Endothelial cell of umbilical vein (primary cell): ENCODE measurements around the gene TAAR8. TPM values are rescaled to one million over a fixed set of nuclear protein-coding genes. Genes with fewer than 3 reads are reported as not detected.

Source experiments
- BruUV-seq: library from RNA; stranded (reverse); fragments of 400-500 nt; replicated peaks from 2 replicates; lab custom pipeline; 2021; lab: Mats Ljungman, UMichigan
- CTCF ChIA-PET: fragments of 300-600, 350-600 bp; sonication (Branson Sonifier 250); formaldehyde crosslinking; loops from one replicate; lab custom pipeline; 2021; ENCODE audit warnings: antibody characterized with exemption, inconsistent platforms; lab: Charles Lee
- POLR2A ChIA-PET: fragments of 300-600, 350-600 bp; sonication (Branson Sonifier 250); formaldehyde crosslinking; loops from one replicate; lab custom pipeline; 2021; ENCODE audit warnings: antibody characterized with exemption, inconsistent platforms; lab: Charles Lee
- DNase-seq: peaks from one replicate; pipeline ENCODE4 v3.0.0-alpha.2; 2011; ENCODE audit warnings: low read depth, low spot score
- FAIRE-seq: peaks from 2 replicates; lab custom pipeline; 2011; peaks lifted over from hg19 to GRCh38; lab: Jason Lieb, UNC
- H2AFZ ChIP-seq: 2 replicates; pipeline ENCODE4 v1.6.0; 2012; ENCODE audit warnings: low read depth, low read length, control low read depth, inconsistent platforms
- H3K27ac ChIP-seq: 2 replicates; pipeline ENCODE4 v1.5.1; 2011; ENCODE audit warnings: low read depth, mild to moderate bottlenecking, control low read depth, low read length, moderate library complexity; ENCODE audit not compliant: insufficient read depth
- H3K27me3 ChIP-seq, 2 experiments: 2 replicates each; pipeline versions ENCODE4 v1.6.0 to v1.6.1; 2011; ENCODE audit warnings: low read length in 2 of 2, mixed read lengths in 1 of 2; ENCODE audit not compliant: control insufficient read depth in 2 of 2, insufficient read depth in 2 of 2
- H3K36me3 ChIP-seq, 2 experiments: 2 replicates in 1 of 2; 3 replicates in 1 of 2; pipeline ENCODE4 v1.5.1; 2011; ENCODE audit warnings: low read length in 2 of 2, mild to moderate bottlenecking in 1 of 2, moderate library complexity in 1 of 2; ENCODE audit not compliant: control insufficient read depth in 2 of 2, insufficient read depth in 2 of 2; ENCODE audit errors: extremely low read depth in 1 of 2
- H3K4me1 ChIP-seq: 3 replicates; pipeline ENCODE4 v1.5.1; 2011; ENCODE audit warnings: mild to moderate bottlenecking, low read length; ENCODE audit not compliant: control insufficient read depth, insufficient read depth; ENCODE audit errors: extremely low read depth
- H3K4me2 ChIP-seq: 2 replicates; pipeline ENCODE4 v1.6.1; 2011; ENCODE audit warnings: low read length, control low read depth, mixed read lengths; ENCODE audit not compliant: insufficient read depth
- H3K4me3 ChIP-seq, 3 experiments: fragments of 200-600 bp in 1 of 3; sonication (generic), shearing (Covaris generic) in 1 of 3; replicated peaks in 1 of 3; 2 replicates each; pipeline ENCODE4 v1.5.1; 2011 to 2016; ENCODE audit warnings: control low read depth in 3 of 3, low read length in 3 of 3, mild to moderate bottlenecking in 2 of 3, inconsistent platforms in 1 of 3, low read depth in 1 of 3, moderate library complexity in 1 of 3; ENCODE audit not compliant: insufficient read depth in 1 of 3
- H3K79me2 ChIP-seq: 2 replicates; pipeline ENCODE4 v1.6.0; 2012; ENCODE audit warnings: low read length, inconsistent platforms; ENCODE audit not compliant: control insufficient read depth, insufficient read depth
- H3K9ac ChIP-seq: replicated peaks from 2 replicates; pipeline ENCODE3; 2011; ENCODE audit warnings: low read length, control low read depth; ENCODE audit not compliant: insufficient read depth; ENCODE audit errors: extremely low read depth
- H3K9me1 ChIP-seq: replicated peaks from 3 replicates; pipeline ENCODE4 v1.6.0; 2011; ENCODE audit warnings: mild to moderate bottlenecking, low read length; ENCODE audit not compliant: control insufficient read depth, insufficient read depth; ENCODE audit errors: extremely low read depth
- H3K9me3 ChIP-seq: replicated peaks from 2 replicates; pipeline ENCODE4 v1.5.1; 2012; ENCODE audit warnings: low read length, inconsistent platforms; ENCODE audit not compliant: control insufficient read depth, insufficient read depth
- H4K20me1 ChIP-seq: replicated peaks from 2 replicates; pipeline ENCODE3; 2011; ENCODE audit warnings: mild to moderate bottlenecking, low read length; ENCODE audit not compliant: control insufficient read depth, insufficient read depth; ENCODE audit errors: extremely low read depth
- CTCF ChIP-seq, 2 donors: IDR thresholded peaks; 1 replicate in 1 of 2; 2 replicates in 1 of 2; pipeline ENCODE4 v1.5.1; 2011; ENCODE audit warnings: low read length in 2 of 2, mild to moderate bottlenecking in 2 of 2, moderate library complexity in 2 of 2, control low read depth in 1 of 2, inconsistent platforms in 1 of 2, low read depth in 1 of 2; ENCODE audit not compliant: insufficient read depth in 1 of 2; ENCODE audit errors: extremely low read depth in 1 of 2
- EZH2 ChIP-seq: IDR thresholded peaks from 2 replicates; pipeline ENCODE4 v1.6.1; 2012; ENCODE audit warnings: borderline replicate concordance, low read depth, mild to moderate bottlenecking, moderate library complexity, low read length, inconsistent platforms; ENCODE audit not compliant: severe bottlenecking
- FOS ChIP-seq: IDR thresholded peaks from 2 replicates; pipeline ENCODE4 v1.6.1; 2011; ENCODE audit warnings: mild to moderate bottlenecking, low read length, moderate library complexity, borderline replicate concordance; ENCODE audit not compliant: insufficient read depth
- GATA2 ChIP-seq: IDR thresholded peaks from 2 replicates; pipeline ENCODE4 v1.7.0; 2011; ENCODE audit warnings: low read depth, mild to moderate bottlenecking, moderate library complexity, mixed read lengths, low read length; ENCODE audit not compliant: insufficient read length, insufficient read depth
- JUN ChIP-seq: IDR thresholded peaks from 2 replicates; pipeline ENCODE4 v1.6.1; 2011; ENCODE audit warnings: borderline replicate concordance, low read depth; ENCODE audit not compliant: insufficient read length, insufficient read depth
- MAX ChIP-seq: IDR thresholded peaks from 2 replicates; pipeline ENCODE4 v1.6.1; 2011; ENCODE audit not compliant: insufficient read depth, insufficient read length
- MYC ChIP-seq: IDR thresholded peaks from one replicate; pipeline ENCODE4 v1.6.1; 2011; ENCODE audit warnings: mild to moderate bottlenecking, low read depth, low read length
- POLR2A ChIP-seq: IDR thresholded peaks from 2 replicates; pipeline ENCODE4 v1.6.1; 2012; ENCODE audit warnings: low read depth, mild to moderate bottlenecking, control low read depth, low read length
- POLR2AphosphoS5 ChIP-seq: IDR thresholded peaks from 2 replicates; pipeline ENCODE4 v1.6.1; 2012; ENCODE audit warnings: low read depth, mild to moderate bottlenecking, control low read depth, low read length, moderate library complexity; ENCODE audit not compliant: insufficient read depth
- dilution Hi-C: fragments of 300-500 bp; cut with MboI; formaldehyde crosslinking; loops from one replicate; pipeline ENCODE4 v1.15.0; 2019; ENCODE audit warnings: low sequenced_read_pairs; ENCODE audit not compliant: extremely low pct_ligation_motif_present
- intact Hi-C: fragments of 100-400 bp; cut with micrococcal nuclease; formaldehyde crosslinking; loops from one replicate; pipeline ENCODE4 v1.10.0; 2022
- polyA plus RNA-seq, 4 experiments: library from polyadenylated mRNA; depleted of rRNA in 3 of 4; stranded (reverse) in 3 of 4; unstranded in 1 of 4; fragments of >200 nt; gene quantifications; 2 replicates each; pipeline versions ENCODE4 v1.2.1 to v1.2.3, GENCODE V29; 2011 to 2012; ENCODE audit warnings: missing spikeins in 1 of 4
- total RNA-seq: library from RNA; stranded (reverse); gene quantifications from 2 replicates; pipeline ENCODE4 v1.2.3, GENCODE V29; 2021

Gene TAAR8
- total and polyA plus RNA-seq, 2 donors (not counting 3 experiments of a cell fraction or from before 2014, with no cell fraction given) = not detected

- H4K20me1 ChIP-seq = no peaks in the 10 kb centered on the region
Measured at GRCh38 chr6:132525866-132526265, 26.6 kb upstream of the TAAR8 start.

GRCh38 chr6:132526461-132526860, 26.0 kb upstream of the TAAR8 start:
- FAIRE-seq (no peak), DNase-seq (no peak)
- Histone ChIP-seq H3K4me3 (no peak overlapping the region), H3K79me2 (no peaks in the 10 kb centered on the region), H3K9me1 (no peaks in the 10 kb centered on the region), H3K27me3 (peaks cover 10 to 30% of the 10 kb centered on the region in 2 experiments), H3K36me3 (no peaks in the 10 kb centered on the region), H3K9me3 (no peaks in the 10 kb centered on the region), H4K20me1 (no peaks in the 10 kb centered on the region), H3K4me2 (no peak overlapping the region), H3K27ac (no peak overlapping the region), H3K4me1 (no peaks in the 10 kb centered on the region), H3K9ac (no peak overlapping the region), H2AFZ (no peak overlapping the region)
- ChIA-PET CTCF (interaction anchor here (1.1 kb wide), 2 partner anchors 9 to 14 kb away, joined by 5 to 6 read pairs; partner anchors contain the start of gene STX7), POLR2A (no interaction called here)
- no TSS peak for BruUV-seq
- intact Hi-C loops (no loop called here), dilution Hi-C loops (no loop called here)
- TF ChIP-seq FOS (no peak), GATA2 (no peak), EZH2 (no peak), POLR2AphosphoS5 (no peak), CTCF (IDR thresholded peaks at IDR 0.05; ENCODE audit: extremely low read depth in 1 of 2, insufficient read depth in 1 of 2, low read depth in 1 of 2, low read length in 2 of 2) (no peak), MAX (no peak), POLR2A (no peak), MYC (no peak), JUN (no peak)

More at GRCh38 chr6:132525866-132526265, 26.6 kb upstream of the TAAR8 start:
- H3K9ac ChIP-seq = no peak overlapping the region
- ChIA-PET POLR2A (no interaction called here), CTCF (interaction anchor here (1.4 to 1.7 kb wide), 2 partner anchors 13 to 1391 kb away, joined by 3 to 4 read pairs; partner anchors contain the start of gene STX7)
- H3K79me2 ChIP-seq = no peaks in the 10 kb centered on the region
- H3K27me3 ChIP-seq = peaks cover 10 to 30% of the 10 kb centered on the region in 2 experiments
- dilution Hi-C loops (no loop called here), intact Hi-C loops (no loop called here)
- no peak for DNase-seq
- BruUV-seq = no TSS peak
- no peak overlapping the region for H2AFZ ChIP-seq
- no peaks in the 10 kb centered on the region for H3K4me1 ChIP-seq
- H3K9me1 ChIP-seq = no peaks in the 10 kb centered on the region
- no peak overlapping the region for H3K4me3 ChIP-seq
- H3K27ac ChIP-seq = no peak overlapping the region
- no peaks in the 10 kb centered on the region for H3K36me3 ChIP-seq
- H3K9me3 ChIP-seq = no peaks in the 10 kb centered on the region
- TF ChIP-seq POLR2A (no peak), POLR2AphosphoS5 (no peak), MAX (no peak), MYC (no peak), EZH2 (no peak), JUN (no peak)
- H3K4me2 ChIP-seq = no peak overlapping the region
- FAIRE-seq = no peak
